Gastroesophageal sphincter (tissue), 4 donors: ENCODE results near the gene OVAAL. TPM values are rescaled to one million over a fixed set of nuclear protein-coding genes. Genes with fewer than 3 reads are reported as not detected.

Experiments
- ATAC-seq: fragments of 150-250 bp; one replicate; pipeline ENCODE4 v1.9.1; 2016; ENCODE audit warnings: mild to moderate bottlenecking, moderate library complexity
- H3K27ac ChIP-seq, 4 donors: fragments of 200-600 bp; sonication (generic) in 3 of 4; 1 replicate in 3 of 4; 2 replicates in 1 of 4; pipeline ENCODE4 v1.5.1; 2016 to 2019
- H3K27me3 ChIP-seq: fragments of 200-600 bp; sonication (generic); one replicate; pipeline ENCODE4 v1.5.1; 2019
- H3K36me3 ChIP-seq, 2 donors: fragments of 200-600 bp; sonication (generic); one replicate each; pipeline ENCODE4 v1.5.1; 2019; ENCODE audit warnings: control low read depth in 1 of 2
- H3K4me1 ChIP-seq, 3 donors: fragments of 200-600 bp; sonication (generic); 1 replicate in 2 of 3; 2 replicates in 1 of 3; pipeline ENCODE4 v1.5.1; 2016 to 2019; ENCODE audit warnings: control low read depth in 2 of 3
- H3K4me3 ChIP-seq, 2 donors: fragments of 200-600 bp; sonication (generic); one replicate each; pipeline ENCODE4 v1.5.1; 2019; ENCODE audit warnings: mild to moderate bottlenecking in 1 of 2, moderate library complexity in 1 of 2
- H3K9me3 ChIP-seq, 3 donors: fragments of 200-600 bp; sonication (generic); one replicate each; pipeline ENCODE4 v1.5.1; 2017 to 2019; ENCODE audit warnings: control low read depth in 2 of 3
- EP300 ChIP-seq: sonication (generic); formaldehyde crosslinking; IDR thresholded peaks from one replicate; pipeline ENCODE4 v1.6.1; 2017; ENCODE audit warnings: antibody characterized with exemption, mild to moderate bottlenecking
- POLR2A ChIP-seq, 2 donors: fragments of 450-650 bp; IDR thresholded peaks; one replicate each; pipeline ENCODE4 v1.6.1; 2017; ENCODE audit warnings: antibody characterized with exemption in 2 of 2, mild to moderate bottlenecking in 2 of 2, moderate library complexity in 1 of 2
- POLR2AphosphoS5 ChIP-seq: sonication (generic); formaldehyde crosslinking; IDR thresholded peaks from one replicate; pipeline ENCODE4 v1.6.1; 2017; ENCODE audit warnings: antibody characterized with exemption
- WGBS, 2 donors: methylation state at CpG; one replicate each; pipeline ENCODE4 v1.1.5; 2018; ENCODE audit warnings: low coverage in 1 of 2; 5-methylcytosine and 5-hydroxymethylcytosine counted together
- total RNA-seq, 4 donors: library from RNA; depleted of rRNA; stranded (reverse); fragments of >200 nt; gene quantifications; one replicate each; pipeline ENCODE4 v1.1.0, GENCODE V29; 2016
- TF ChIP-seq, protein P1 (sequence below), 4 experiments: fragments of 200-600 bp in 2 of 4; fragments of 450-650 bp in 2 of 4; sonication (generic) in 1 of 4; IDR thresholded peaks; one replicate each; pipeline ENCODE4 v1.5.1; 2017 to 2019; ENCODE audit warnings: antibody characterized with exemption in 4 of 4, mild to moderate bottlenecking in 2 of 4, moderate library complexity in 2 of 4

The OVAAL gene
- total RNA-seq, 4 donors from 2014 or later: not detected

DNA sequence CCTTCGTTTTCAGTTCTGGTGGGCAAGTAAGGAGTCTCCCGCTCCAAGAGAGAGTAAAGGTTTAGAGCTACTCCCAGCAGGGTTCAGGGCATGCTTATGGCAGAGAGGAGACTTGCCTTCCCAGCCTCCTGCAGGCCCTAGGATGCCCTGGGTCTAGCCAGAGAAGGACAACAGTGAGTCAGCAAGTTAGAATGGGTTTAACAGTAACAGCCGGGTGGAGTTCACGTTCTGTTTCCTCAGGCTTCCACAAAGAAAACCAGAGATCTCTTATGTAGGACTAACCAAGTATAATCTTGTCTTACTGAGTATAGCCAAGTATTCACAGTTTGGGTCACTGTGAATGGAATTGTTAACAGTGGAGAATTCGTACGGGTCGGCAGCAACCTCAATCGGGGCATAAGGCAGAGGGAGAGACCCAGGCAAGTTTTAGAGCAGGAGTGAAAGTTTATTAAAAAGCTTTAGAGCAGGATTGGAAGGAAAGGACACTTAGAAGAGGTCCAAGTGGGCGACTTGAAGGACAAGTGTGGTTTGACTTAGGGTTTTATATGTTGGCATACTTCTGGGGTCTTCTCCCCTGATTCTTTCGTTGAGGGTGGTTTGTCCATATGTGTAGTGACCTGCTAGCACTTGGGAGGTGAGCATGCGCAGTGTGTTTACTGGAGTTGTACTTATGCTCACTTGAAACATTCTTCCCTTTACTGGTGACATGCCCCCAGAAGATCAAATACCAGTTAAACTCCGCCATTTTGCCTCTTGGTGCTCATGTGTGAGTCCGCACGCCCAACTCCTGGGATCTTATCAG, 4.5 kb downstream of the OVAAL start:
- H3K27ac ChIP-seq: no peak overlapping the region
- ATAC-seq: no peak
- no peaks in the 10 kb centered on the region for H3K4me1 ChIP-seq
- TF ChIP-seq EP300 (no peak), POLR2AphosphoS5 (no peak)
- 69 to 83% methylated on average over 7 to 12 of the region's 14 CpGs for WGBS, 2 donors
- no peaks in the 10 kb centered on the region for H3K36me3 ChIP-seq
- H3K27me3 ChIP-seq: no peaks in the 10 kb centered on the region
- H3K4me3 ChIP-seq: no peak overlapping the region
- H3K9me3 ChIP-seq: no peaks in the 10 kb centered on the region

DNA sequence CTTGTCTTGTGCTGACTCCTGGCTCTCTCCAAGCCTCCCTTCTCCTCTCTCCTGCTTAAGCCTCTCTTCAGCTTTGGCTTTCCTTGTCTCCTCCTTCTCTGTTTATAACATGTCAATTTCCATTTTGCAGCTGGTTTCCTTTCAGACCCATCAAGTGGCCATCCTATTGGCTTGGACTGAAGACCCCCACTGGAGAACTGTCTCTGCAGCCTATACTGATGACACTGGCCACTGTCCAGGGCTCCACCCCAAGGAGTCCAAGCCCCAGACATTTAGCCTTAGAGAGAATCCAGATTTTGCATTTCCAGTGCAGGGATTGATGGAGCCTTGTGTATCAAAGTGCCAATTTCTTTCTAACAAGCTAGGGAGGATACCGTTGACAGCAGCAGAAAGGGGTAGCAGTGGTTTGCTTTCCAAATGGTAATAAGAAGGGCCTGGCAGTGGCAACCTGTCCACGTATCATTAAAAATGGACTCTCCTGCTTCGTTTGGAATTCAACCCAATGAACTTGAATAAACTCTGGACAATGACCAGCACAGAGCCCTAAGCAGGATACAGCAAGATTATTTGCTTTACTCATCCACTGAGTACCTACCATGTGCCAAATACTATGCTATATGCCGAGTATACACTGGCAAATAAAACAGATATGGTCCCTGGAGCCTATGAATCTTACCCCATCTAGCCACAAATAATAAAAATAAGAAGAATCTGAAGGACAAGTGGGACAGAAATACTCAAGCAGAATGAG, 6.5 kb downstream of the OVAAL start:
- no peaks in the 10 kb centered on the region for H3K4me1 ChIP-seq
- H3K4me3 ChIP-seq: no peak overlapping the region
- TF ChIP-seq EP300: no peak
- no peak for TF ChIP-seq POLR2A (IDR thresholded peaks at IDR 0.05)
- no peaks in the 10 kb centered on the region for H3K27me3 ChIP-seq
- ATAC-seq: no peak
- H3K9me3 ChIP-seq: no peaks in the 10 kb centered on the region
- no peak overlapping the region for H3K27ac ChIP-seq
- 56 to 66% methylated on average over 1 to 3 of the region's 4 CpGs for WGBS, 2 donors
- H3K36me3 ChIP-seq: no peaks in the 10 kb centered on the region

DNA sequence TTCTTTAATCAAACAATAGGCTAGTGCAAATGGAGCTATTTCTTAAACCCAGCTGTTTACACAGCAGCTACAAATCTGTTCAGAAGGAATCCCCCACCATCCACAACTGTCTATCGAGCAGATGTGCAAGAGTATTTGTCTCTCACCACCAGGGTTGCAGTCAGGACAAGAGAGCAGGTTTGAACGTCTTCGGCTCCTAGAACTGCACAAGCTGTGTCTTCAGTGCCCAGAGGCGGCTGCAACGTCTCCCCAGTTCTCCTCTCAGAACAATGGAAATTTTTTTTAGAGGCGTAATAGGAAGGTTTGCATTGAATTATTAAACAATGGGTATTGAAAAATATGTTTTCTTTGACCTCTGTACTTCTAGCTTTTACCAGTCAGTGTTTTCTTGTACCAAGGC, 7.3 kb downstream of the OVAAL start:
- Histone ChIP-seq H3K4me1 (no peaks in the 10 kb centered on the region), H3K4me3 (no peak overlapping the region), H3K36me3 (no peaks in the 10 kb centered on the region), H3K27ac (no peak overlapping the region), H3K27me3 (no peaks in the 10 kb centered on the region), H3K9me3 (no peaks in the 10 kb centered on the region)
- TF ChIP-seq, protein P1, sequence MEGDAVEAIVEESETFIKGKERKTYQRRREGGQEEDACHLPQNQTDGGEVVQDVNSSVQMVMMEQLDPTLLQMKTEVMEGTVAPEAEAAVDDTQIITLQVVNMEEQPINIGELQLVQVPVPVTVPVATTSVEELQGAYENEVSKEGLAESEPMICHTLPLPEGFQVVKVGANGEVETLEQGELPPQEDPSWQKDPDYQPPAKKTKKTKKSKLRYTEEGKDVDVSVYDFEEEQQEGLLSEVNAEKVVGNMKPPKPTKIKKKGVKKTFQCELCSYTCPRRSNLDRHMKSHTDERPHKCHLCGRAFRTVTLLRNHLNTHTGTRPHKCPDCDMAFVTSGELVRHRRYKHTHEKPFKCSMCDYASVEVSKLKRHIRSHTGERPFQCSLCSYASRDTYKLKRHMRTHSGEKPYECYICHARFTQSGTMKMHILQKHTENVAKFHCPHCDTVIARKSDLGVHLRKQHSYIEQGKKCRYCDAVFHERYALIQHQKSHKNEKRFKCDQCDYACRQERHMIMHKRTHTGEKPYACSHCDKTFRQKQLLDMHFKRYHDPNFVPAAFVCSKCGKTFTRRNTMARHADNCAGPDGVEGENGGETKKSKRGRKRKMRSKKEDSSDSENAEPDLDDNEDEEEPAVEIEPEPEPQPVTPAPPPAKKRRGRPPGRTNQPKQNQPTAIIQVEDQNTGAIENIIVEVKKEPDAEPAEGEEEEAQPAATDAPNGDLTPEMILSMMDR (IDR thresholded peaks at IDR 0.05): no peak
- no peak for TF ChIP-seq POLR2AphosphoS5
- TF ChIP-seq POLR2A (IDR thresholded peaks at IDR 0.05): no peak
- TF ChIP-seq EP300: no peak
- no peak for ATAC-seq
- WGBS, 2 donors: 75 to 88% methylated on average over 6 of the region's 6 CpGs

DNA sequence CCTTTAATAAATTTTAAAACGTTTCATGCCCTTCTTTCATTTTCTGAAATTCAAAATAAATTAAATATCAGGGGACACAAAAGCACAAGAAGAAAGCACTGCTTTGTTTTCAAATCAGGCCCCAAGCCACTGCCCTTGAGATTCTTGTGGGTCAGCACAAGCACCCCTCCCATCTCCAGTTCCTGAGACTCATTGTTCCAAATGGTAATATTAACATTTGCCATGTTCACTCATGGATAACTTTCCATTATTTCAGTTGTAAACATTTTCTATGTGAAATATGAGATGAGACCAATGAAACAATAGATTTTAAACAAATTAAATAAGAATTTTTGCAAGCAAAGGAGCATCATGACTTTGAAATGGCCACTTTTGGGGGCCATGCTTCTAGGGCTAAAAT, 7.7 kb downstream of the OVAAL start:
- Histone ChIP-seq H3K4me3 (no peak overlapping the region), H3K4me1 (no peaks in the 10 kb centered on the region), H3K27ac (no peak overlapping the region), H3K27me3 (no peaks in the 10 kb centered on the region), H3K36me3 (no peaks in the 10 kb centered on the region), H3K9me3 (no peaks in the 10 kb centered on the region)
- 30 to 73% methylated on average over 1 of the region's 1 CpG for WGBS, 2 donors
- no peak for TF ChIP-seq POLR2A (IDR thresholded peaks at IDR 0.05)
- TF ChIP-seq, protein P1 (IDR thresholded peaks at IDR 0.05): no peak
- TF ChIP-seq POLR2AphosphoS5: no peak
- no peak for TF ChIP-seq EP300
- no peak for ATAC-seq

DNA sequence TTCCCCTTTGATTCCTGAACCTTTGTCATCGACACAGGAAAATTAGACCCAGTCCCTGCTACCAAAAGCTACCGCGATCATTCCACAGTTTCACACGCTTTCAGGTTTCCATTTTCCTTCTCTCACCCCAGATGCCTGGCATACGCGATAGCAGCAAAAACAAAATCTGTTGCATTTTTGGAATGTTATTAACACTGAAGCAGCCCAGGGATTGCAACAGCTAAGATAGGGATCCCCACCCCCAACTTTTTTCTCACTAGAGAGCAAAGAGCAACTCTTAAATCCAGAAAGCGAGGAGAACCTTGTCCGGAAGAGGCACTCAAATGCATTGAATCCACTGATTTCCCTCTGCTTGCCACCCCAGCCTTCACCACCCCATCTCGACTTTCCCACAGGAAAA, 8.9 kb downstream of the OVAAL start:
- Histone ChIP-seq H3K27me3 (no peaks in the 10 kb centered on the region), H3K4me1 (no peaks in the 10 kb centered on the region), H3K27ac (no peak overlapping the region), H3K4me3 (no peak overlapping the region), H3K9me3 (no peaks in the 10 kb centered on the region), H3K36me3 (no peaks in the 10 kb centered on the region)
- 85 to 91% methylated on average over 6 to 8 of the region's 9 CpGs for WGBS, 2 donors
- TF ChIP-seq EP300 (no peak), POLR2AphosphoS5 (no peak), POLR2A (IDR thresholded peaks at IDR 0.05) (no peak)
- TF ChIP-seq, protein P1 (IDR thresholded peaks at IDR 0.05): no peak
- ATAC-seq: no peak
